GM19468 (cell line): ENCODE results near the gene SPATA9.
"Not testable (repeated sequence)": the region's sequence is repeated elsewhere in the genome, so short reads cannot be mapped to it uniquely, and the experiment has no call there.

Source experiments
- ATAC-seq: cut with Tn5 transposase; IDR thresholded peaks from one replicate; pipeline ENCODE4 v1.9.1; 2021; ENCODE audit warnings: mild to moderate bottlenecking, moderate library complexity, moderate number of reproducible peaks; ENCODE audit not compliant: unreplicated experiment; ENCODE audit errors: extremely low read depth

Gene SPATA9

DNA sequence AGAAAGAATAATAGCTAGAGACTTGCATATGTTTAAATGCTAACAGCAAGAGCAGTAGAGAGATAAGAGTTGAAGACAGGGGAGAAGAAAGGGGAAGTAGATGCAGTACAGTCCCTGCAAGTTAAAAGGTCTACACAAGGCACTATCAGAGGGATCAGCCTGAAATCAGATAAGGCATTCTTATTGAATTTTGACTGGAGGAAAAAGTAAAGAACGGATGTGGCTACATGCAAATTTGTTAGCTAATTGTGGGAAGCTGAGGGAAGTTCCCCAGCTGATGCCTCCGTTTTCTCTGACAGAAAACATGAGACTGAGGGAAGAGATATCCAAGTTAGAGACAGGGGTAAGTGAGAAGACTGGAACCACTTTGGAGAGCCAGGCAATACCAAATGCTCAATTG, 35.4 kb upstream of the SPATA9 start:
- ATAC-seq = peak; percentile 46

DNA sequence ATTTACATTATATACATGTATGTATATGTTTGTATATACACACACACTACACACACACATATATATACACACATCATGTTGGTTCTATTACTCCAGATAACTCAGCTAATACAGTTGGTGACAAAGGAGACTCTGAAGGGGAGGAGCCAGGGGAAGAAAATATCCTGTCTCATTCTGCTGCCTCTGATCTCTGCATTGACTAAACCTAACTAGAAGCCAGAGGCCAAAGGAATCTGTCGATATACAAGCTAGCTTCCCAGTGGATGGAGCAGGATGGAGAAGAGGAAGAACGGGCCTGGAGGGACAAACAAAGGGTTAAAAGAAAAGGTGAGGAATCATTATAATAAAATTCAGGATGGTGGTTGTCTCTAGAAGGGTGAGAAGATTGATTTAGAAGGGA, 34.6 kb upstream of the SPATA9 start:
- ATAC-seq = no peak

- no peak for ATAC-seq
Measured at GRCh38 chr5:95715799-95716461, 33.1 kb upstream of the SPATA9 start.

DNA sequence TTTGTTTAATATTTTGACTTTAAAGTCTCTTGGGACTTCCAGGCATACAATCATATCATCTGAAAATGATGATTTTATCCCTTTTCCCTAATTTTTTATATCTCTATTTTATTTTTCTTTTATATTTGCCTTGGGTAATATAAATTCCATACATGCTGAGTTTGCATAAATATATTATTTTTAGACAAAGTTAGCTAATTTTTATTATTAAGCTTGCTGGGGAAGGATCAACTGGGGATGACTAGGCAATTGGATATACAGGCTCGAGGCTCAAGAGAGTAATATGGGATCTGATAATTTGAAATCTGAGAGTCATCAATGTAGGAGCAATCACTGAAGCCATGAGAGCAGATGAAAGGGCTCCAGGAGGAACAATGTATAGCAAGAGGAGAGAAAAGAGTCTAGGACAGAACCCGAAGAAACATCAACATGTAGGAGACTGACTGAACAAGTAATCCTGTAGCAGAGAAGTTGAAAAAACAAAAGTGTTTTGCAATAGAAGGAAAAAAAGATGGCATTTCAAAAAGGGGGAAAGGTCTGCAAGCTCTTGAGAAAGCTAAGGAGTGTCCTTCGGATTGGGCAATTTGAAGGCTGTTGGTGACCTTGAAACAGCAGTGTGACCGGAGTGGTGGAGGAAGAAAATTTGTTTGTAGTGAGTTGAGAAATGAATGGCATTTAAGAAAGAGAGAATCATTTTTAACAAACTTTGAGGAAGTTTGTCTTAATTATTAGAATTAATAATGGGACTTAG, 31.3 kb upstream of the SPATA9 start:
- no peak for ATAC-seq

GRCh38 chr5:95713246-95713645, 30.5 kb upstream of the SPATA9 start:
- ATAC-seq = not testable (repeated sequence)

DNA sequence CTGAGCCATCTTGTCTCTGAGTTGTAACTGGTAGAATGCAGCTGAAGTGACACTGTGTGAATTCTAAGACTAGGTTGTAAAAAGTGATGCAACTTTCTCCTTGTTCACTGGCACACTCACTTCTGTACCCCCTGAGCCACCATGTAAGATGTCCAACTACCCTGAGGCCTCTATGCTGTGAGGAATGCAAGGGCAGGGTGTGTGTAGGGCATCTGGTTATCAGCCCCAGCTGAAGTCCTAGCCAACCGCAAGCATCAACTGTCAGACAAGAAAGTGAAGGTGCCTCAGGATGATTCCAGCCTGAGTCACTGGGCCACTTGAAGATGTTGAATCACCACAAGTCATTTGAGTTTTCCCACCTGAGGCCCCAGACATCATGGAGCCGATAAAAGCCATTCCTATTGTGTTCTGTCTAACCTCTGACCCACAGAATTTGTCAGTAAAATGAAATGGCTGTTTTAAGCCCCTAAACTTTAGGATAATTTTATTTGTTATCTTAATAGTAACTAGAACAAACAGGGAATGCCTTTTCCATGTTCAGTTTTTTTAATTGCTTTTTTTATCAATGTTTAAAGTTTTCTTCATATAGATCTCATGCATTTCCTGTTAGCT, 29.7 kb upstream of the SPATA9 start:
- ATAC-seq = no peak

DNA sequence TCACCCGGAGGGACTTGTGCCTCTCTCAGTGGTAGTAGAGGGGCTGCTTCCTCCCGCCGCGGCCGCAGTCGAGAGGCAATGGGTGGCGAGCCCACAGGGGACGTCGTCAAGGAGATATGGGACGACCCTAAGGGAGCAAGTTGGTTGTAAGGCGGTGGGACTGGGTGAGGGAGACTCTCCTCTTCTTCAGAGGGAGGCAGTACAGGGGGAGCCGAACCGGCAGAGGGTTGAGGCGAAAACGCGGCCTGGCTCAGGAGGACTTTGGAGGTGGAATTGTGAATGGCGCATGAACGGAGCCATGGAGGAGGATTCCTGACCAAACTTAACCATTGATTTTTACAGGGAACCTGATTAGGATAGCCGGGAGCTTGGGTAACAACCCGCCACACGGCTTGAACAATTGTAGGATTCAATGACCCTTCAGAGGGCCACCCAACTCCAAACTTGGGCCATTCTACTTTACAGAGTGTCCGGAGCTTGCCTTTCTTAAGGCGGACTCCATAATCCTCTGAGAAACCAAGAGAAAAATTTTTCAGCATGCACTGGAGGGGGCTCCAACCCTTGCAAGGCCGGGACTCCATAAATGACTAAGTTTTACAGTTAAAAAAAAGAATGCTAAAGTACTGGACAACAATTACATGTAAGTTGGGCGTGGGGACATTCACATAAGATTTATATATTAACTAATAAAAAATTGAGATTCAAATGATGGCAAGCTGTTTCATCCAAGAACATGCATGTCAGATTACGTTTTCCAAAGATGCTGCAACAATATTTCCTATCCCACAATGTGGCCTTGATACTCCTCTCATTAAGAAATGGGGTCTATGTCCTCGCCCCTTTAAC, 28.9 kb upstream of the SPATA9 start:
- no peak for ATAC-seq

GRCh38 chr5:95710651-95711500, 28.1 kb upstream of the SPATA9 start:
- not testable (repeated sequence) for ATAC-seq

DNA sequence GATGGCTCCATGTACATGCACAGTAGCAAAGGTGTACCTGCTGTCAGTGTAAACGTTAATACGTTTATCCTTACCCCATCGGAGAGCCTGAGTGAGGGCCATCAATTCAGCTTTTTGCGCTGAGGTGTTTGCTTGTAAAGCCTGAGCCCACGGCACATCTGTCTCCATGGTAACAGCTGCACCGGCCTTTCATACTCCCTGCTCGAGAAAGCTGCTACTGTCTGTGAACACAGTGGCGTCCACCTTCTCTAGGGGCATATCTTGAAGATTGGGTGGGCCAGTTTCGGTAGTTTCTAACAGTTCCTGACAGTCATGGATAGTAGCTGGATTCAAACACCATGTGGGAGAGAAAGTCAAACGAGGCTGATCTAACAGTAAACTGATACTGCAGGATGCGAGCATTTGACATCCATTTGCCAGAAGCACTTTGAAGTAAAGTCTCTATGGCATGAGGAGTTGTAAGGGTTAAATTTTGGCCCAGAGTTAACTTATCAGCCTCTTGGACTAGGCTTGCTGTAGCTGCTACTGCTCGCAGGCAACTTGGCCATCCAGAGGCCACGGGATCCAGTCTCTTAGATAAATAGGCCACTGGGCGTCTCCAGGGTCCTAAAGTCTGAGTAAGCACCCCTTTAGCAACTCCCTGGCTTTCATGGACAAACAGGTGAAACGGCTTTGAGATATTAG, 27.3 kb upstream of the SPATA9 start:
- ATAC-seq = no peak

- no peak for ATAC-seq
Measured at GRCh38 chr5:95708876-95709275, 26.1 kb upstream of the SPATA9 start.

GRCh38 chr5:95707534-95708188, 24.9 kb upstream of the SPATA9 start:
- not testable (repeated sequence) for ATAC-seq

DNA sequence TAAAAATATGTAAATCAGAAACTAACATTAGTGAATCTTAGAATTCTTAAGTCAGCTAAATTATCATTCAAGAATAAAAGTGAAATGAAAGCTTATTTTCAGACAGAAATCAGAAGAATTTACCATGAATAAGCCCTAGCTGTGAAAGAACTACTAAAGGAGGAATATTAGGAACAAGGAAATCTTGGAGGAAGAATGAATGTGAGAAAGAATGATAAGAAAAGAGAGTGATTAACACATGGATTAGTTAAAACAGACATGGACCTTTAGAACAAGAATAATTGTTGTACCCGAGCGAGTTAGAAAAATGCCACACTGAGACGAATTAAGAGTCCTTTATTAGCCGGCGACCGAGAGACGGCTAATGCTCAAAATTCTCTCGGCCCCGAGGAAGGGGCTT, 24.3 kb upstream of the SPATA9 start:
- ATAC-seq = no peak

- not testable (repeated sequence) for ATAC-seq
Measured at GRCh38 chr5:95706196-95706595, 23.4 kb upstream of the SPATA9 start.

- ATAC-seq = no peak
Measured at GRCh38 chr5:95704150-95704549, 21.4 kb upstream of the SPATA9 start.

DNA sequence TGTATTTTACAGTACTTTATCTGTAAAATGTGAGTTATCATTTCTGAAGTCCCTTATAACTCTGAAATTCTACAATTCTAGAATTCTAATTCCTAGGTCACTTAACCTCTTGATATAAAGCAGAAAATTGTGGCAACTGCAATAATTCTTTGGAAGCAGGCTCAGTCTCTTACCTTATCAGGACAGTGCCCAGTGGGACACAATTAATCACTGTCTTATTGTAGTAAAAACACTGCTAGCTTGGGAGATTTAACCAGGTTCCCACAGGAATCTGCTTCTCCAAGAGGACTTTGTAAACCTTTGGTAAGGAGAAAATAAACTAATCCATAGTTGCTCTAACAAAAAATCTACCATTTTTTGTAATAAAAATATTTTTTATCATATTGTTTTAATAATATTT, 18.3 kb upstream of the SPATA9 start:
- no peak for ATAC-seq

- no peak for ATAC-seq
Measured at GRCh38 chr5:95699337-95699736, 16.5 kb upstream of the SPATA9 start.

DNA sequence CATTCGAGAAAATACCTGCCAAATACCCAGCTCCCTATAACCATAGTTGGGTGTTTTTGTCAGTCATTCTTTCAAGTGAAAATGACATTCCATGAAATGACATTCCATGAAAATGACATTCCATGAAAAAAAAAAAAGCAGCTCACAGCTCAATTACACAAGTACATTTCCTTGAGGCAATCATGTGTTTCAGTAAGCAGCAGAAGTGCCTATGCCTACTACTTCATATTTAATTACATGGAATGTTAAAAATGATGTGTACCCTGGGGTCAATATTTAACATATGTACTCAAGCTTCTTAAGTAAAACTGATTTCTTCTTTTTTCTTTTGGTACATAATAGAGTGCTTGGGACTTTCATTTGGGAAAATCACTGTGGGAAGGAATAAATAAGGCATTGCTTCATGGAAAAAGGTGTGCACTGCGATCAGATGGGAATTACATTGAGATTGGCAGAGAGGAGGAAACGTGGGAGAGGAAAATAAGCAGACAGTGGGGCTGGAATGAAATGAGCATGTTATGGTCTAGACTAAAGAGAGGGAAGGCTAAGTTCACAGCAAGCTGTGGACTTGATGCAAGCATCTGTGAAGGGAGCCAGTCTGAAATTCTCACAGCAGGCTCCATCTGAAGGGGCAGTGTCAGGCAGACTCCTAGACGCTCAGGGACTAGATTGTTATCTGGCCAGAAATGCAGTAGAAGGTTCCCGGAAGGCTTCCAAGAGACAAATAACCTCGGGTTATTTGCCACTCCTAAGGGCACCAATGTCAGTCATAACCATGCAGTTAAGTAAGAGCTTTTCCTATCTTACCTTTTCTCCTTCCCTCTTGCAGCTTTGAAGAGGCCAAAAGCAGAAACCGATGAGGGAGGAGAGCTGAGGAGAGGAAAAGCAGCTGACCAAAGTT, 15.2 kb upstream of the SPATA9 start:
- ATAC-seq = no peak

DNA sequence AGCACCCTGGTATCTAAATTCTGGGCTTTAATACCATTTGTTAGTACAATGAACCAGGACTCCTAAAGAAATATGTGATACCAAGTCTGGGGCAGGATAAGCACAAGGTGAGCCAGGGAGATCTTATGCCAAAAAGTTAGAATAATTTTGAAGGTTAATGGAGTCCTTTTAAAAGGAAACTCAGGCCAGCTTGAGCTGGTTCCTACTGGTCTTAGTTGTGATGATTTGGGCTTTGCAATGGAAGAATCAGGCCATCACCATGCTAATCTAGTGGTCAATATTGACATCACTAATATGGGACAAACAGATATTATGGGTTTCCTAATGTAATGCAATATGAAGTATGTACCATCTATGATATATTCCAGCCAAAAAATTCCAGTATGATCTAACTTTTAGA, 7.5 kb upstream of the SPATA9 start:
- no peak for ATAC-seq
